Peyer's patch (tissue), 4 donors: ENCODE data around the gene MUC2. TPM values are rescaled to one million over a fixed set of nuclear protein-coding genes. Genes with fewer than 3 reads are reported as not detected.
"Not testable (repeated sequence)": the region's sequence is repeated elsewhere in the genome, so short reads cannot be mapped to it uniquely, and the experiment has no call there.

Experiments
- DNase-seq, 3 donors: peaks; one replicate each; pipeline ENCODE4 v3.0.0-alpha.2; 2017 to 2019
- H3K27ac ChIP-seq, 4 donors: fragments of 200-600 bp; sonication (generic); one replicate each; pipeline ENCODE4 v1.5.1; 2016 to 2019
- H3K27me3 ChIP-seq, 2 donors: fragments of 200-600 bp; sonication (generic); one replicate each; pipeline ENCODE4 v1.5.1; 2019
- H3K36me3 ChIP-seq, 3 donors: fragments of 200-600 bp; sonication (generic); one replicate each; pipeline ENCODE4 v1.5.1; 2016 to 2019
- H3K4me1 ChIP-seq, 4 donors: fragments of 200-600 bp; sonication (generic); one replicate each; pipeline ENCODE4 v1.5.1; 2016 to 2019
- H3K4me3 ChIP-seq, 4 donors: fragments of 200-600 bp; sonication (generic); 1 replicate in 3 of 4; 2 replicates in 1 of 4; pipeline ENCODE4 v1.5.1; 2016 to 2019; ENCODE audit warnings: mild to moderate bottlenecking in 1 of 4
- H3K9me3 ChIP-seq, 4 donors: fragments of 200-600 bp; sonication (generic); one replicate each; pipeline ENCODE4 v1.5.1; 2016 to 2019; ENCODE audit warnings: mild to moderate bottlenecking in 1 of 4
- POLR2A ChIP-seq, 2 donors: fragments of 450-650 bp; IDR thresholded peaks; one replicate each; pipeline ENCODE4 v1.5.1; 2017; ENCODE audit warnings: antibody characterized with exemption in 2 of 2, mild to moderate bottlenecking in 2 of 2, moderate library complexity in 2 of 2
- total RNA-seq, 4 donors: library from RNA; depleted of rRNA; stranded (reverse); fragments of >200 nt; gene quantifications; one replicate each; pipeline ENCODE4 v1.1.0, GENCODE V29; 2016
- TF ChIP-seq, protein P1 (sequence below), 6 experiments: fragments of 450-650 bp in 4 of 6; fragments of 200-600 bp in 2 of 6; sonication (generic) in 1 of 6; IDR thresholded peaks; one replicate each; pipeline ENCODE4 v1.5.1; 2017 to 2019; ENCODE audit warnings: antibody characterized with exemption in 6 of 6, mild to moderate bottlenecking in 3 of 6, moderate library complexity in 1 of 6

MUC2 gene
- total RNA-seq, 4 donors from 2014 or later: 817 to 1,165 (median 1,010) TPM

DNA sequence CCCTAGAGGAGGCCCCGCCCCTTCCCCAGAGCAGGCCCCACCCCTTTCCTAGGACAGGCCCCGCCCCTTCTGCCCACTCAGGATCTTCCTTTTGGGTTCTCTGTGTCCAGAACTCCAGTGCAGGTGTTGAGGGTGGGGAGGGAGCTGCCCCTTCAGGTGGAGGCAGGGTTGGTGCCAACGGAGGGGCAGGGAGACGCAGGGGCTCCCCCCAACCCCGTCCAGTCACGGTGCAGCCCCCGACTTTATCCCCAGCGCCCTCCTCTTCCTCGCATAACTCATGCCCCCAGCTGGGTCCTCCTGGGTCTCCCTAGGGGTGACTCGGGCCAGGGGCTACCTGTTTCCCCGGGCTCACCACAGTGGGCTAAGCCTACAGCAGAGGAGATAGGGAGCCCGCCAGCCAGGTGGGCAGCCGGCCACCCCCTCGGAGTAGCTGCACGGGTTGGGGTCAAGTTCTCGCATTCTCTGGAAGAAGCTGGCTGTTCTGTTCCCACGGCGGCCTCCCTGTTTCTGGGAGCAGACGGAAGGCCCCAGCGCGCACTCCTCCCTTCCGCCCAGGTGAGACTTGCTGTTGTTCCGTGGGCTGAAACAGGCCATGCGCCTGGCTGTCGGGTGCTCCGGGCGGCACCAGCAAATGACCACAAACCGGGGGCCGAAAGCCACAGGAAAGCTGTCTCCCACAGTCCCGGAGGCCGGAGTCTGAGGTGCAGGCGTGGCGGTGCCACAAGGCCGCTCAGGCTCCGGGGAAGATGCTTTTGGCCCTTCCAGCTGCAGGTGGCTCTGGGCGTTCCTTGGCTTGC is 38.9 kb downstream of the MUC2 start:
- Histone ChIP-seq H3K27me3 (no peaks in the 10 kb centered on the region), H3K27ac (no peak overlapping the region), H3K4me1 (no peaks in the 10 kb centered on the region), H3K4me3 (no peak overlapping the region), H3K36me3 (no peaks in the 10 kb centered on the region), H3K9me3 (no peaks in the 10 kb centered on the region)
- TF ChIP-seq POLR2A (IDR thresholded peaks at IDR 0.05): no peak
- TF ChIP-seq, protein P1, sequence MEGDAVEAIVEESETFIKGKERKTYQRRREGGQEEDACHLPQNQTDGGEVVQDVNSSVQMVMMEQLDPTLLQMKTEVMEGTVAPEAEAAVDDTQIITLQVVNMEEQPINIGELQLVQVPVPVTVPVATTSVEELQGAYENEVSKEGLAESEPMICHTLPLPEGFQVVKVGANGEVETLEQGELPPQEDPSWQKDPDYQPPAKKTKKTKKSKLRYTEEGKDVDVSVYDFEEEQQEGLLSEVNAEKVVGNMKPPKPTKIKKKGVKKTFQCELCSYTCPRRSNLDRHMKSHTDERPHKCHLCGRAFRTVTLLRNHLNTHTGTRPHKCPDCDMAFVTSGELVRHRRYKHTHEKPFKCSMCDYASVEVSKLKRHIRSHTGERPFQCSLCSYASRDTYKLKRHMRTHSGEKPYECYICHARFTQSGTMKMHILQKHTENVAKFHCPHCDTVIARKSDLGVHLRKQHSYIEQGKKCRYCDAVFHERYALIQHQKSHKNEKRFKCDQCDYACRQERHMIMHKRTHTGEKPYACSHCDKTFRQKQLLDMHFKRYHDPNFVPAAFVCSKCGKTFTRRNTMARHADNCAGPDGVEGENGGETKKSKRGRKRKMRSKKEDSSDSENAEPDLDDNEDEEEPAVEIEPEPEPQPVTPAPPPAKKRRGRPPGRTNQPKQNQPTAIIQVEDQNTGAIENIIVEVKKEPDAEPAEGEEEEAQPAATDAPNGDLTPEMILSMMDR (IDR thresholded peaks at IDR 0.05): no peak
- peak in 2 of 3 donors; percentile 42 to 55 for DNase-seq

DNA sequence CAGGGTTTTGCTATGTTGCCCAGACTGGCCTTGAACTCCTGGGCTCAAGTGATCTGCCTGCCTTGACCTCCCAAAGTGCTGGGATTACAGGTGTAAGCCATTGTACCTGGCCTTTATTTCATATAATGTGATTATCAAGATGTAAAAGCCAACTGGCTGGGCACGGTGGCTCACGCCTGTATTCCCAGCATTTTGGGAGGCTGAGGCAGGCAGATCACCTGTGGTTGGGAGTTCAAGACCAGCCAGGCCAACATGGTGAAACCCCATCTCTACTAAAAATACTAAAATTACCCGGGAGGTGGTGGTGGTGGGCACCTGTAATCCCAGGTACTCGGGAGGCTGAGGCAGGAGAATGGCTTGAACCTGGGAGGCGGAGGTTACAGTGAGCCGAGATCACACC is 40.6 kb downstream of the MUC2 start:
- not testable (repeated sequence) for H3K36me3 ChIP-seq, H3K4me1 ChIP-seq, H3K27ac ChIP-seq, H3K9me3 ChIP-seq, H3K4me3 ChIP-seq, H3K27me3 ChIP-seq
- DNase-seq: peak in 1 of 3 donors; percentile 19

DNA sequence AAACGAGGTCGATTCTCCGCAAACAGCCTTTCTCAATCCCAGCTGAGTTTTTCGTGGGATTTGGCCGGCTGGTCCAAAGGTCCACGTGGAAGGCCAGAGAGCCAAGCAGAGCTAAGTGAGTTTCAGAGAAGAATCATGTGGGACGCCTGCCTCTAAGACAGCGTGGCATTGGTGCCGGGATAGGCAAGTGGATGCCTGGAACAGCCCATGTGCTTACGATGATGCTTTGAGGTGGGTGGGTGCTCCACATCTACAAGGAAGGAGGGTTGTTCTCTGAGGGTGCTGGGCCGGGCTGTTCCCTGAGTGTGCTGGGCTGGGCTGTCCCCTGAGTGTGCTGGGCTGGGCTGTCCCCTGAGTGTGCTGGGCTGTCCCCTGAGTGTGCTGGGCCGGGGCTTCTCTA is 41.4 kb downstream of the MUC2 start:
- Histone ChIP-seq H3K9me3 (no peaks in the 10 kb centered on the region), H3K36me3 (no peaks in the 10 kb centered on the region), H3K4me3 (no peak overlapping the region), H3K27ac (no peak overlapping the region), H3K27me3 (no peaks in the 10 kb centered on the region), H3K4me1 (no peaks in the 10 kb centered on the region)
- DNase-seq: peak in 2 of 3 donors; percentile 26 to 44
- no peak for TF ChIP-seq POLR2A (IDR thresholded peaks at IDR 0.05)
- TF ChIP-seq, protein P1 (IDR thresholded peaks at IDR 0.05): no peak

DNA sequence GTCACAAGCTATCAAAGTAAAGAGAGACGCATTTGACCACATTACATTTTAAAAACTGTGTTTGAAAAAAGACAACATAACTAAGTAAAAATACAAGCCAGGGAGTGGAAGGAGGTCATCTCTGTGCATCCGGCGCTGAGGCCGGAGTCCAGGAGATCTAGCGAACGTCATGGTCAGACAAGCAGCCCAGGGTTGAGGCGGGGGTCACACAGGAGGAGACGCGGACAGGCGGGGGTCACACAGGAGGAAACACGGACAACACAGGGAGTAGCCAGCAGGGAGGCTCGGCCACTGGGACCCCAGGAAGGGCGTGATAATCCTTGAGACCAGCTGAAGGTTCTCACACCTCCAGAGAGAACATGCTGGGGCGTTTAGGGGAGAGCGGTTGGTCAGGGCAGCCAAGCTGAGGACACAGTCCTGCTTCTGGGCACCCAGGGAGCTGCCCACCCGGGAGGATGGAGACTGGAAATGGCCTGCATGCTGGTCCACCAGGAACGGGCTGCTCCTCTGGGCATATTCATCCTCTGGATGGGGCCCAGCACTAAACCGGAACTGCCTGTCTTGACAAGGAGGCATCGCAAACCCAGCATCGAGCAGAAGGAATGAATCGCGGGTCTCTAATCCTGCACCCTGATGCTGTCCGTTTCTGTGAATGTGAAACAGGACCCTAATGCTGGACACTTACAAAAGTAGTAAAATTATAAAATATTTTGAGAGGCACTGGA is 42.2 kb downstream of the MUC2 start:
- H3K4me3 ChIP-seq: no peak overlapping the region
- DNase-seq: peak in 2 of 3 donors; percentile 23 to 43
- TF ChIP-seq, protein P1 (IDR thresholded peaks at IDR 0.05): no peak
- TF ChIP-seq POLR2A (IDR thresholded peaks at IDR 0.05): no peak
- H3K9me3 ChIP-seq: no peaks in the 10 kb centered on the region
- H3K27me3 ChIP-seq: no peaks in the 10 kb centered on the region
- H3K4me1 ChIP-seq: no peaks in the 10 kb centered on the region
- H3K36me3 ChIP-seq: no peaks in the 10 kb centered on the region
- no peak overlapping the region for H3K27ac ChIP-seq

DNA sequence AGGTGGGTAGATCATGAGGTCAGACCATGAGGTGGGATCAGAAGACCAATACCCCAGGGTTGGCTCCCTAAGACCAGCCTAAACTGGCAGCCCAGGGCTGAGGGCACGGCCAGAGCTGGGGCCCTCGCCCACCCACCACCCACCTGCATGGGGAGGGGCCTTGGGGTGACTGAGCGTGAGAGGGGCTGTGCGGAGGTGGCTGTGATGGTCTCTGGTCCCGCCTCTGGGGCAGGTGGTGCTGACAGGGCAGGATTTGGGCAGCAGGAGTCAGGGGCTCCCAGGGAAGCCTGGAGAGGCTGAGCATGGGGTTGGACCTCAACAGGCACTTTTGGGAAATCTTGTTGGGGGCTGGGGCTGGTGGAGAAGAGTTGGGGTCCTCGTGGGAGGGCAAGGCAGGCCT is 43.3 kb downstream of the MUC2 start:
- H3K27ac ChIP-seq: no peak overlapping the region
- peak in 2 of 3 donors; percentile 28 to 34 for DNase-seq
- H3K9me3 ChIP-seq: no peaks in the 10 kb centered on the region
- H3K36me3 ChIP-seq: no peaks in the 10 kb centered on the region
- no peaks in the 10 kb centered on the region for H3K27me3 ChIP-seq
- H3K4me1 ChIP-seq: no peaks in the 10 kb centered on the region
- no peak overlapping the region for H3K4me3 ChIP-seq
- TF ChIP-seq, protein P1 (IDR thresholded peaks at IDR 0.05): no peak
- no peak for TF ChIP-seq POLR2A (IDR thresholded peaks at IDR 0.05)
